Islet of Langerhans (tissue), 1 donor: Measurements from ENCODE around the gene ARHGAP10.

ENCODE experiments used
- FAIRE-seq: peaks from one replicate; lab custom pipeline; 2011; peaks lifted over from hg19 to GRCh38; lab: Jason Lieb, UNC

ARHGAP10 gene

DNA sequence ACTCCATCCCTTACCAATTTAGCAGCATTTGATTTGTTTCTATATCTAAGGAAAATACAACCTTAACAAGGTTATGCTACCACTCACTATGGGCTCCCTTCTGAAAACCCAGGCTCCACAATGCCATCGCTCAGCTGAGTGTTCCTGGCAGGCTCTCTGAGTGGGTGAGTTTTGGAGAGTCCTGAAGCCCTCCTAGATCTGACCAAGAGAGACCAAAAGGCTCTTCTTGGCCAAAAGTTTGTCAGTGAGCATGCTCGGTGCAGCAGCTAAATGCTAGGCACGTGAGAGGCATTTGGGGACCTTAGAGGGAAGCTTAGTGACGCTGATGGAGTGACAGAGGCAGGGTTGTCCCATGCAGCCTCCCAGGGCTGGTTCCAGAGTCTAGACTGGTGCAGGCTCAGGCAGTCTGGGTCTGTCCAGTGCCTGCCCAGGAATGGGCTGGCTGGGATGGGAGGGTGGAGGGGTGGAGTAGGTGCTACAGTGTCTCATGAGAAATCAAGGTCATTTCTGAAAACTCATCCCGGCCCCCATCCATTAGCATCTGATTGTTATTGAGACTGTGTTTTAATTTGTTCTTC is 363.5 kb downstream of the ARHGAP10 start:
- no peak for FAIRE-seq

DNA sequence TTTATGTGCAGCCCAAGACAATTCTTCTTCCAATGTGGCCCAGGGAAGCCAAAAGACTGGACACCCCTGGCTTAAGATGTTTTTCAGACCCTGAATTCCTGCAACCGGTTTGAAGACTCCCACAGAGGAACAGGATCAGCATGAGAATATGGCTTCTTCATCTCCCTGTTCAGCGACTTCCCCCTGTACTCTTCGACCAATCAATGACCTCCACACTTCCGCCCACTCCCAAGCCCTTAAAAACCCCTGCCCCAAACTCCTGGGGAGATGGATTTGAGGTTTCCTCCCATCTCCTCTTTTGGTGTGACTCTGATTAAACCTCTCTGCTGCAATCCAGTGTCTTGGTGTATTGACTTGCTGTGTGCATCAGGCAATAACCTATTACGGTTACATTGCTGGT is 365.9 kb downstream of the ARHGAP10 start:
- no peak for FAIRE-seq

DNA sequence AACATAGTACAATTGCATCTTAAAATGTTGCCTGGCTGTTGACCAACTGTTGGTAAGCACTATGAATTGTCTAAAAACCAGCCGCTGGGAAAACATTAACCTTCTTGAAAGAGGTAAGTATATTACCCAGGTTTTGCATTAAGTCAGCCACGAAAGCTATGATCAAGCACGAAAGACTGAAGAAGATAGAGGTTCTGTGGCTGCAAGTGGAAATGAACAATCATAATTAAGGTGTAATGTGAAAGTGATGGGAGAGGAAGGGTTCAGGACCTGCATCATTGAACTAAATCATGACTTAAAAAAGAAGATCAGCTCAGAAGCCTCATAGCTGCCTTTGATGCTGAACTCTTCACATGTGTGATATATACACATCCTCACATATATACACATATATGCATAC is 369.3 kb downstream of the ARHGAP10 start:
- FAIRE-seq = no peak

DNA sequence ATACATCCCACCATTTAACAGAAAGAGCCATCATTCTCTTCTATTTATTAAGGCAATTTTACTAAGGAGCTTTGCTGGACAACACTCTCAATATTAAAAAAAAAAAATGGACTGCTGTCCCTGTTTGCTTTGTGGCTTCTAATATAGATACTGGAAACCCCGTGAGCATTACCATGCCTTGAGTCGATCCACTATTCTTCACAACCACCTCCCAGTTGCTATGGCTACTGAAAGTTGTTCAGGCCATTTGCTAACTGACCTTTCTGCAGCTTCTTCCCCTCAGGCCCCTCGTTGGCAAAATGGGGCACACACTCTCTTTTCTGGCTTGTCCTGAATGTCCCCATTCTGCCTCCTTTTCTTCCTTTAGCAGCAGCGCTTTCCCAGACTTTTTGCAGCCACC is 369.9 kb downstream of the ARHGAP10 start:
- no peak for FAIRE-seq

DNA sequence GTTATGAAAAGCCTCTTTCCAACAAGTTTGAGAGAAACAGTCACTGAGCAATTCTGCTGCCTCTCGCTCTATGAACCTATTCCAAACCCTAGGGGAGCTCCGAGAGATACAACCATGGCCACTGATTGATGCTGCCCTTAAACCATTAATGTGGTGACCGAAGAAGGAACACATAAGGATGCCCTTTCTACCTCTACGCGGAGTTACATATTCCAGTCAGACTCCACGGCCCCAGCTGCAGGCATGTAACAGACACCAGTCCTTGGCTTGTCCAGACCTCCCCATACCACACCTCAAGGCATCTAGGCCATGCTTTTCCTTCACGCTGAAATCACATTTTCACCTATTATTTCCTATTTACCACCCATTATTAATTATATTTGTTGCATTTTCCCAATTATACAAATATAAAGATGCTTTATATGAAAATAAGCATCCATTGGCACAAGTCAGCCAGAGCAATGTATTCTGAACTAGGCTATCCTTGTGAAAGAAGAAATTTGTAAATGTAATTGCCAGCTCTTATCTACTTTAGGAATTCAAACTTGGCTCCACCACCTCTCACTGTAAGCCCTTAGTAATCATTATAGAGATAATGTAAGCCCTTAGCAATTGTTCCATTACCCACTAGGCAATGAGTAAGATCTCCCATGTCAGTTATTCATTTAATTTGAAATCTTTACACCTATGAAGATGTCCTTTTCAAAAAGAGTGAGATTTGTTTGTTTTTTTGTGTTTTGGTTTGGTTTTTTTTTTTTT is 371.9 kb downstream of the ARHGAP10 start:
- FAIRE-seq = no peak

DNA sequence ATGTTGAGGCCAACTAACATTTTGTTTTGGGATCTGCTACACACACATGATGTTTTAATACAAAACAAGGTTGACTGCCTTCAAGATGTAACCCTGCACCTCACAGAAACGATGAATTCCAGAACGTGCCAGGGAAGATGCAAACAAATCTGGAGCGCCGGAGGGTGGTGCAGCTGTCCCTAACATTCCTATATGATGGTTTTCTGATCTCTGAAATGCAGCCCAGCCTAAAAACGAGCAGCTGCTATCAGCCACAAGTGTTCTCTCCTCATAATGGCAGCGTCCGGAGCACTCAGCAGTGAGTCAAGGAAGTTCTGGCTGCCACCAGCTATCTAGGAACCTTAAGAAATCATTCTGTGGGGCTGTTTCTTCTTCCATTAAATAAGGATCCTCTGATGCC is 376.9 kb downstream of the ARHGAP10 start:
- no peak for FAIRE-seq

DNA sequence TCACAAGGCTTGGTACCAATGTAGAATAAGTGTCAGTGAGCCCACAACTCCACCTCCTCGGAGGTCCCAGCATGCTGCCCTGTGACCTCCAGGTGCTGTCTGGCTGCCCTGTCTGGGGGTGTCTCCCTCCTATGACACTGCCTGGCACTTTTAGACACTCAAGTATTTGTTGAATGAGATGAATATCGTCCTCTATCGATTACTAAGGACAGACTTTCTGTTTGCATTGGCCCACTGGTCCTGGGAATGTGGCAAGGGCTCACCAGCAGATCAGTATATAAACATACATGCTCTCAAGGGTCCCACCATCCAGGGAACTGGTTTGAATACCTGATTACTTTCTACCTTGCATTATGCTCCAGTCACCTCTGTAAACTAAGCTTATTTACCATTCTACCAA is 377.3 kb downstream of the ARHGAP10 start:
- FAIRE-seq = no peak

DNA sequence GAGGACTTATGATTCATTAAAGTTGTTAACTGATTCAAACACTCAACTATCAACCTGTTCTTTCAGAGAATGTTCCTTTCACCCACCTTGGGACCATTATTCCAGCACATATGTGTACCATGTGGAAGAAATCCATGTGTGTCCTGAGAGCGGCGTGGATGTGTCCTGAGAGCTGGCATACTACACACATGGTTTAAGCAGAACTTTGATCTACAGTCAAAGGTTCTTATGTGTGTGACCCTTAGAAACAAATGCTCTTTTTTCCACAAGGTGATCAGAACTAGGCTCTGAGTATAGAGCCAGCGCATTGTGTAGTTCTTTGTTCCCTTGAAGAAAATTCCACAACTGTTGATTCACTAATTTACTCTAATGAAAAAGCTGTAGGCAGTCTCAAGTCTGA is 378.3 kb downstream of the ARHGAP10 start:
- no peak for FAIRE-seq

DNA sequence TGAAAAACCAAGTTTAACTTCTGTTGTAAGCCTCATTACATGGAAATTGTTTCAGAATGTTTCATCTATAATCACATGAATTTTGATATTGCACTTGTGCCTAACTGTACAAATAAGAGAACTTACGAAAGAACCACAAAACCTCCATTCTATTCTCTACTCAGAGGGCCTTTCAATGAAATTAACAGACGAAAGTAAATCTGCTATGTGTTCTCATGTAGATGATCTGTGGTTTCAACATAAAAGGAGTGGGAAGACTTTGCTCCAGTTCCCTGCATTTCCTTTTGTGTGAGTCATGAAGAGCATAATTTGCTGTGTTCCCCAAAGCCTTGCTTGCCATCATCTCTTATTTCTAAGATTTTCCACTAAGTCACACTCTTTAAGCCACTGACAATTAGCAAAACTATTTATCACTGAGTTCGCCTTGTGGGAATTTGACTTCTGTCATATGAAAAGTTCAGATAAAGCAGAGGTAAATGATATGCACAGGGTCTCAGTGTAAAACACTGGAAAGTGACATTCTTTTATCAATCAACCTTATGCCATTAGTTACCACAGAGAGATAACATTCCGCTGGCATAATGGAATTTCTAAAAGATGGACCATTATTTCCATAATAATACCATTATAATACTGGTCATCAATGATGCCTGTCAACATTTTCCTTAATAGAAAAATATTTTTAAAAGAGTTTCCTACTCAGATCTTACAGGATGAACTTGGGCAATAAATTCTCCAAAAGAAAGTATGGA is 380.5 kb downstream of the ARHGAP10 start:
- FAIRE-seq = no peak

DNA sequence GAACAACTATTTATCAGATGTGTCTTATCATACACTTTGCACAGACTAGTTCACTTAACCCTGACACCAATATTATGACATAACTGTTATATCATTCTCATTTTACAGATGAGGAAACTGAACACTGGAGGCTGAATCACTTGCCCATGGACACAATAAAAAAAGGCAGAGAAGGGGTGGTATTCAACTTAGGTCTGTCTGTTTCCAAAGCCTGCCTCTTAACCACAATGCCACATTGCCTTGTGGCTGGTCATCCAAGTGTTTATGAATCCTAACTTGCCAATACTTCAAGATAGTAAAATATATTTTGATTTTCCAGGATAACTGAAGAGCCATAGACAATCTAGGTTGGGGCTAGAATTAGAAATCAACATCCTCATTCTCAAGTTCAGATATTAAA is 382.5 kb downstream of the ARHGAP10 start:
- no peak for FAIRE-seq

DNA sequence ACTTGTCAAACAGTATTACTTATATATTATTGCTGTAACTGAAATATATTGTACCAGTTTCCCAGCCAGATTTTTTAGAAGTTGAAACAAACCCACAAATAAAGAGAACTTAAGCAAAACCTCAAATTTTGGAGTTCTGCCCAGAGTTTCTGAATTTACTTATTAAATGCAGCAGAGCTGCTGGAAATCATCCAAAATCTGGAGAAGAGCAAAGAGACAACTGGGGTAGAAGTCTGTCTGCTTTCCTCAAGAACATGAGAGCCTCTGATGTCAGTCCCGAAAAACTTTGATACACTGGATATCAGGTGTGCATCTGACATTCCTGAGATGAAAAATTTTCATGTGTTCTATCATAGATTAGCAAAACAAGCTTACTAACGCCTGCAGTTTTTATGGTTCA is 384.4 kb downstream of the ARHGAP10 start:
- FAIRE-seq = peak; percentile 82

DNA sequence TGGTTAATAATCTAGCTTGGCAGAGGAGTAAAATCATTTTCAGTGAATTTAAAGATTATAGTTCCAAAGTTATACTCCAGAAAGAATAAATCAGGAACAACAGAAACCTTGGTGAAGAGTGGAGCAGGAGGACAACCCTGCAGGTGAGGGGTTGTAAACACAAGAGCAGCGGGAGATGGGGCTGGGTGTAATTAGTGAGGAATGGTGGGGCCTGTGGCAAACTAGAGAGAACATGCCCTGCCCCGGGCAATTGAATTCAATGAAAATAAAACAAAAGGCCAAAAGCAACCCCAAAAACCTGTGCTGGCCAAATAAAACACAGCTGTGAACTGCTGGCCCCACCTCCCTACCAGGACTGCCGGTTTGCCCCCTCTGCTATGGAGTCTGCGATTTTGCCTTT is 385.1 kb downstream of the ARHGAP10 start:
- no peak for FAIRE-seq

DNA sequence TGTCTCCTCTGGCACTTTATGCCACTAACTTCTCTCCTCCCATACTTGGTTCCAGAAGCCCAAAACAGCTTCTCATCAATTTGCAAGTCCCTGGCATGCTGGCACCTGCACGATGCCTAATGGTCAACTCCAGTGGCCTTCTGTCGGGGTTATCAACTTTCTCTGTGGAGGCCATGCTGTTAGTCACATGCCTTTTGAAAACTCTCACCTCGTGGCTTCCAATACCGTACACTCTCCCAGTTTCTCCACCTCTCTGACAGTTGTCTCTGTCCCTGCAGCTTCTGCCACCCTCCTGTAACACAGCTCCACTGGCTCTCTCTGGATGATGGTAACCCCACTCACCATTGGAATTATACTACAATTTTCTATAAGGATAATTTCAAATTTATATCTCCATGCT is 386.3 kb downstream of the ARHGAP10 start:
- no peak for FAIRE-seq

DNA sequence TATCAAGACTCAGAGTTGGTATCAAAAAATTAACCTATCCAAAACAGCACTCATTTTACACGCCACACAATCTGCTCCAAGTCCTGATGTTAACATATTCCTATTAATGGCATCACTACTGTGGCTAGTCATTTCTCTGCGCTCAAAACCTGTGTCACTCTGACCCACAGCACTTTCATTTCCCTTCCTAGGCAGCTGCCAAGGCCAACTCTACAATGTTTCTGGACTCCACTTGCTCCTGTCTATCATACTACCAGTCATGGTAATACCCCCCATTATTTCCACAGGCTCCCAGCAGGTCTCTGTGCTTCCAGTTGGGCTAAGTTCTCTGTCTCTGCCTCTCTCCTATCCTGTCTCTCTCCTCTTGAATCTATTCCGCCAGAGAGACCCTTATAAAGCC is 386.7 kb downstream of the ARHGAP10 start:
- no peak for FAIRE-seq

DNA sequence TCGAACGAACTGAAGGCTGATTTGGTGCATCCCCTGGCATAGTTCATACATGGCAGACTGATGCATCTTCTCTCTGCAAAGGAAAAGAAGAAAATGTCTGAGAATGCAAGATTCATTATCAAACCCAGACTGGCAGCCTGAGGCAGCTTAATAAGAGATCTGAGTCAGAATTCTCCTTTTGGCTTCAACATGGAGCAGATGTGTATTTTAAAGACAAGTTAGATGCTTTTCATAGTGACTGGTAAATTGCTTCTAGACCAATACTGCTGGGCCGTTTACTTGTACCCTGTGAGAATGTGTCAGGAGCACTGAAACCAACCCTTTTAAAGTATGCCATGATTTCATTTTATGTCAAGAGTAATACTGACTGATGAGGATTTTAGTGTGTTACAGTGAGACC is 388.3 kb downstream of the ARHGAP10 start:
- FAIRE-seq = no peak
